K562 (cell line): ENCODE results near the gene GPR153. TPM values are rescaled to one million over a fixed set of nuclear protein-coding genes. Genes with fewer than 3 reads are reported as not detected.
A peak's percentile ranks its signal among the peaks of the same experiment; 100 is the strongest.

Source experiments
- ADNP ChIP-seq: fragments of 200-800 bp; sonication (Bioruptor generic); IDR thresholded peaks from 2 replicates; pipeline ENCODE4 v1.6.1; 2016; ENCODE audit warnings: missing genetic modification characterization, missing compliant biosample characterization
- CBX3 ChIP-seq, 2 experiments: IDR thresholded peaks; 1 replicate in 1 of 2; 2 replicates in 1 of 2; pipeline ENCODE4 v1.6.1; 2012; ENCODE audit warnings: inconsistent platforms in 2 of 2, low read length in 2 of 2, borderline replicate concordance in 1 of 2, control low read depth in 1 of 2
- CEBPB ChIP-seq: fragments of 450-650 bp; IDR thresholded peaks from 2 replicates; pipeline ENCODE4 v1.6.1; 2016; ENCODE audit warnings: missing genetic modification characterization, missing compliant biosample characterization
- CREB1 ChIP-seq, 2 experiments: sonication (generic) in 1 of 2; formaldehyde crosslinking in 1 of 2; IDR thresholded peaks; 2 replicates each; pipeline versions ENCODE4 v1.6.1 to v1.8.0; 2012 to 2022; ENCODE audit warnings: inconsistent platforms in 1 of 2, mild to moderate bottlenecking in 1 of 2, missing genetic modification reagents in 1 of 2, moderate library complexity in 1 of 2
- CREB3L1 ChIP-seq: fragments of 450-650 bp; IDR thresholded peaks from 2 replicates; pipeline ENCODE4 v1.6.1; 2014; ENCODE audit warnings: low read depth, mild to moderate bottlenecking, moderate library complexity, borderline replicate concordance
- ETV6 ChIP-seq, 3 experiments: fragments of 150-350 bp in 1 of 3; sonication (generic) in 1 of 3; formaldehyde crosslinking in 1 of 3; IDR thresholded peaks; 2 replicates each; pipeline versions ENCODE4 v1.6.1 to v1.8.0; 2014 to 2022; ENCODE audit warnings: borderline replicate concordance in 2 of 3, low read depth in 2 of 3, antibody characterized with exemption in 1 of 3, low read length in 1 of 3, mild to moderate bottlenecking in 1 of 3, missing genetic modification reagents in 1 of 3
- HNRNPLL ChIP-seq: fragments of 200-400 bp; formaldehyde crosslinking; IDR thresholded peaks from 2 replicates; pipeline ENCODE4 v1.6.1; 2017; ENCODE audit warnings: low read length, low read depth, mild to moderate bottlenecking; ENCODE audit not compliant: poor library complexity, severe bottlenecking
- NR4A1 ChIP-seq, 2 experiments: fragments of 250-450 bp in 1 of 2; fragments of 450-650 bp in 1 of 2; sonication (Bioruptor Pico) in 1 of 2; IDR thresholded peaks; 2 replicates each; pipeline versions ENCODE4 v1.4.0 to v1.6.1; 2016 to 2020; ENCODE audit warnings: mild to moderate bottlenecking in 2 of 2, missing compliant biosample characterization in 1 of 2, missing genetic modification characterization in 1 of 2, moderate library complexity in 1 of 2
- SETDB1 ChIP-seq: IDR thresholded peaks from one replicate; pipeline ENCODE4 v1.6.1; 2012; ENCODE audit warnings: low read length, control low read depth, inconsistent platforms
- STAG1 ChIP-seq: sonication (generic); formaldehyde crosslinking; IDR thresholded peaks from 2 replicates; pipeline ENCODE4 v1.5.0; 2020; ENCODE audit warnings: missing genetic modification reagents, borderline replicate concordance
- ZNF507 ChIP-seq: conservative IDR thresholded peaks from 2 replicates; pipeline ENCODE4 v1.6.1; 2017; ENCODE audit warnings: missing genetic modification characterization, missing compliant biosample characterization
- polyA plus RNA-seq, 8 experiments: library from polyadenylated mRNA; depleted of rRNA in 4 of 8; stranded (reverse) in 5 of 8; unstranded in 3 of 8; fragments of >200 nt; fragmentation: Nextera tagmentation in 2 of 8; fragmentation: Illumina TruSeq in 1 of 8; extraction: Ambion mirVana in 2 of 8; extraction: Trizol in 1 of 8; gene quantifications; 2 replicates each; pipeline versions ENCODE4 v1.2.1 to v1.2.3, GENCODE V29; 2011 to 2014; ENCODE audit warnings: inconsistent platforms in 1 of 8, missing spikeins in 1 of 8
- total RNA-seq, 7 experiments: library from RNA; depleted of rRNA in 6 of 7; stranded (reverse); fragments of >200 nt in 6 of 7; fragmentation: Illumina TruSeq in 2 of 7; extraction: Trizol in 2 of 7; gene quantifications; 2 replicates each; pipeline versions ENCODE4 v1.2.1 to v1.2.3, GENCODE V29; 2011 to 2021; ENCODE audit warnings: low replicate concordance in 1 of 7
- TF ChIP-seq, protein P1 (sequence below), 2 experiments: fragments of 200-800 bp in 1 of 2; sonication (Bioruptor generic) in 1 of 2; sonication (generic) in 1 of 2; formaldehyde crosslinking in 1 of 2; IDR thresholded peaks in 1 of 2; conservative IDR thresholded peaks in 1 of 2; 2 replicates each; pipeline versions ENCODE4 v1.5.0 to v1.6.1; 2016 to 2020; ENCODE audit warnings: missing compliant biosample characterization in 1 of 2, missing genetic modification characterization in 1 of 2, missing genetic modification reagents in 1 of 2
- TF ChIP-seq, protein P2 (sequence below): fragments of 250-450 bp; sonication (Bioruptor Pico); IDR thresholded peaks from 2 replicates; pipeline ENCODE4 v1.4.0; 2020; ENCODE audit warnings: mild to moderate bottlenecking, moderate library complexity, borderline replicate concordance
- TF ChIP-seq, protein P3 (sequence below): IDR thresholded peaks from 2 replicates; pipeline ENCODE4 v1.6.1; 2014; ENCODE audit warnings: antibody characterized with exemption
- TF ChIP-seq, protein P4 (sequence below): fragments of 450-650 bp; formaldehyde crosslinking; IDR thresholded peaks from 2 replicates; pipeline ENCODE4 v1.4.0; 2022; ENCODE audit warnings: missing genetic modification characterization

Gene GPR153
- total and polyA plus RNA-seq, 9 of the 15 experiments (the other 6 are each of a cell fraction or from before 2014, with no cell fraction given) = 0.01 to 1.5 (median 0.51) TPM

DNA sequence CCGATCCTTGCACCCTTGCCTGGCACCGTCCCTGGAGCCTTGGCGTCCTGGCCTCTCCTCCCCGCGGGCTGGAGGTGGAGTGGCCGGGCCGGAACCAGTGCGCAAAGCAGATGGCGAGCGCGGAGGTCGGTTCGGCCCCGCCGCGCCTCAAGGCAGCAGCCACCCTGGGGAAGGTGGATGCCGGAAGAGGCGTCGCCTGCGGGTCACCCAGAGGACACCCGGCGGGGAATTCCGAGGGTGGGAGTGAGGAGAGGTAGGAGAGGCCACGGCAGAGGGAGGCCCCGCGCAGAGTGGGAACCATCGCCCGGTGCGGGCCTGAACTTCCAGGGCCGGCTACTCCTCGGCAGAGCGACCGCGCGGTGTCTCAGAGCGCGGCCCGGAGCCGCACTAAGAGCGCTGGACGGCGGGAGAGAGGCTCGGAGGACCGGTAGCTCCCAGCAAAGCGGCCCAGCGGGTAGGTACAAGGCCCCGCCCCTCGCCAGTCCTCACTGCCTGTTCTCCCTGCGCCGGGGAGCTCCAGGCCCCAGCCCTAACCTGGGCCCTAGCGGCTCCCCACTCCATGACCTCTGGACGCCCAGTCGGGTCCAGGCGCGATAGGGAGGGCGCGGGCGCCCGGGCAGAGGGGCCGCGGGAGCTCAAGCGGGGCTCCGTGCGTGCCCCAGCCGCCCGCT lies 54.9 kb downstream of the GPR153 start, which contains the start of gene RNF207 (continued):
- TF ChIP-seq, protein P1, sequence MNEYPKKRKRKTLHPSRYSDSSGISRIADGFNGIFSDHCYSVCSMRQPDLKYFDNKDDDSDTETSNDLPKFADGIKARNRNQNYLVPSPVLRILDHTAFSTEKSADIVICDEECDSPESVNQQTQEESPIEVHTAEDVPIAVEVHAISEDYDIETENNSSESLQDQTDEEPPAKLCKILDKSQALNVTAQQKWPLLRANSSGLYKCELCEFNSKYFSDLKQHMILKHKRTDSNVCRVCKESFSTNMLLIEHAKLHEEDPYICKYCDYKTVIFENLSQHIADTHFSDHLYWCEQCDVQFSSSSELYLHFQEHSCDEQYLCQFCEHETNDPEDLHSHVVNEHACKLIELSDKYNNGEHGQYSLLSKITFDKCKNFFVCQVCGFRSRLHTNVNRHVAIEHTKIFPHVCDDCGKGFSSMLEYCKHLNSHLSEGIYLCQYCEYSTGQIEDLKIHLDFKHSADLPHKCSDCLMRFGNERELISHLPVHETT (CRISPR knock-in tag; conservative IDR thresholded peaks at IDR 0.05 in 1 of 2, IDR thresholded peaks at IDR 0.05 in 1 of 2) = no peak
- no peak for TF ChIP-seq NR4A1 (CRISPR knock-in tag; IDR thresholded peaks at IDR 0.05)
- TF ChIP-seq NR4A1 (tag; IDR thresholded peaks at IDR 0.05) = no peak
- no peak for TF ChIP-seq CREB1 (IDR thresholded peaks at IDR 0.05)
- TF ChIP-seq CREB1 (CRISPR knock-in tag; IDR thresholded peaks at IDR 0.05) = no peak
- no peak for TF ChIP-seq STAG1
- TF ChIP-seq, protein P2, sequence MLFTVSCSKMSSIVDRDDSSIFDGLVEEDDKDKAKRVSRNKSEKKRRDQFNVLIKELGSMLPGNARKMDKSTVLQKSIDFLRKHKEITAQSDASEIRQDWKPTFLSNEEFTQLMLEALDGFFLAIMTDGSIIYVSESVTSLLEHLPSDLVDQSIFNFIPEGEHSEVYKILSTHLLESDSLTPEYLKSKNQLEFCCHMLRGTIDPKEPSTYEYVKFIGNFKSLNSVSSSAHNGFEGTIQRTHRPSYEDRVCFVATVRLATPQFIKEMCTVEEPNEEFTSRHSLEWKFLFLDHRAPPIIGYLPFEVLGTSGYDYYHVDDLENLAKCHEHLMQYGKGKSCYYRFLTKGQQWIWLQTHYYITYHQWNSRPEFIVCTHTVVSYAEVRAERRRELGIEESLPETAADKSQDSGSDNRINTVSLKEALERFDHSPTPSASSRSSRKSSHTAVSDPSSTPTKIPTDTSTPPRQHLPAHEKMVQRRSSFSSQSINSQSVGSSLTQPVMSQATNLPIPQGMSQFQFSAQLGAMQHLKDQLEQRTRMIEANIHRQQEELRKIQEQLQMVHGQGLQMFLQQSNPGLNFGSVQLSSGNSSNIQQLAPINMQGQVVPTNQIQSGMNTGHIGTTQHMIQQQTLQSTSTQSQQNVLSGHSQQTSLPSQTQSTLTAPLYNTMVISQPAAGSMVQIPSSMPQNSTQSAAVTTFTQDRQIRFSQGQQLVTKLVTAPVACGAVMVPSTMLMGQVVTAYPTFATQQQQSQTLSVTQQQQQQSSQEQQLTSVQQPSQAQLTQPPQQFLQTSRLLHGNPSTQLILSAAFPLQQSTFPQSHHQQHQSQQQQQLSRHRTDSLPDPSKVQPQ (CRISPR knock-in tag) = no peak
- TF ChIP-seq SETDB1 = no peak
- TF ChIP-seq HNRNPLL = peak; percentile 36
- TF ChIP-seq CBX3 (IDR thresholded peaks at IDR 0.05; ENCODE audit: borderline replicate concordance in 1 of 2, low read length in 2 of 2) = no peak
- no peak for TF ChIP-seq ADNP
- TF ChIP-seq, protein P3, sequence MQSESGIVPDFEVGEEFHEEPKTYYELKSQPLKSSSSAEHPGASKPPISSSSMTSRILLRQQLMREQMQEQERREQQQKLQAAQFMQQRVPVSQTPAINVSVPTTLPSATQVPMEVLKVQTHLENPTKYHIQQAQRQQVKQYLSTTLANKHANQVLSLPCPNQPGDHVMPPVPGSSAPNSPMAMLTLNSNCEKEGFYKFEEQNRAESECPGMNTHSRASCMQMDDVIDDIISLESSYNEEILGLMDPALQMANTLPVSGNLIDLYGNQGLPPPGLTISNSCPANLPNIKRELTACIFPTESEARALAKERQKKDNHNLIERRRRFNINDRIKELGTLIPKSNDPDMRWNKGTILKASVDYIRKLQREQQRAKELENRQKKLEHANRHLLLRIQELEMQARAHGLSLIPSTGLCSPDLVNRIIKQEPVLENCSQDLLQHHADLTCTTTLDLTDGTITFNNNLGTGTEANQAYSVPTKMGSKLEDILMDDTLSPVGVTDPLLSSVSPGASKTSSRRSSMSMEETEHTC = no peak
- TF ChIP-seq CREB3L1 = no peak
- TF ChIP-seq ETV6 (IDR thresholded peaks at IDR 0.05; ENCODE audit: borderline replicate concordance in 1 of 2, low read depth in 2 of 2, low read length in 1 of 2) = no peak
- no peak for TF ChIP-seq ETV6 (CRISPR knock-in tag; IDR thresholded peaks at IDR 0.05; ENCODE audit: borderline replicate concordance)
- TF ChIP-seq, protein P4, sequence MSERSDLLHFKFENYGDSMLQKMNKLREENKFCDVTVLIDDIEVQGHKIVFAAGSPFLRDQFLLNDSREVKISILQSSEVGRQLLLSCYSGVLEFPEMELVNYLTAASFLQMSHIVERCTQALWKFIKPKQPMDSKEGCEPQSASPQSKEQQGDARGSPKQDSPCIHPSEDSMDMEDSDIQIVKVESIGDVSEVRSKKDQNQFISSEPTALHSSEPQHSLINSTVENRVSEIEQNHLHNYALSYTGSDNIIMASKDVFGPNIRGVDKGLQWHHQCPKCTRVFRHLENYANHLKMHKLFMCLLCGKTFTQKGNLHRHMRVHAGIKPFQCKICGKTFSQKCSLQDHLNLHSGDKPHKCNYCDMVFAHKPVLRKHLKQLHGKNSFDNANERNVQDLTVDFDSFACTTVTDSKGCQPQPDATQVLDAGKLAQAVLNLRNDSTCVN (CRISPR knock-in tag) = no peak
- no peak for TF ChIP-seq CEBPB (tag)
- TF ChIP-seq ZNF507 (tag) = no peak
